ENCODE results near the gene TMCC1. TPM values are rescaled to one million over a fixed set of nuclear protein-coding genes. Genes with fewer than 3 reads are reported as not detected.
"Not testable (repeated sequence)": the region's sequence is repeated elsewhere in the genome, so short reads cannot be mapped to it uniquely, and the experiment has no call there.

TMCC1 gene
- total and polyA plus RNA-seq, 2 experiments from 2014 or later, result 12.3 to 26.9 TPM

- no peaks in the 10 kb centered on the region for H3K4me1 ChIP-seq (ENCODE audit: low read depth)
- no peak overlapping the region for H3K4me3 ChIP-seq
- no peak for DNase-seq (ENCODE audit: low read depth in 1 of 2, low spot score in 1 of 2)
These were observed 20.1 kb upstream of the TMCC1 start for GRCh38 chr3:129913618-129914017.

DNA sequence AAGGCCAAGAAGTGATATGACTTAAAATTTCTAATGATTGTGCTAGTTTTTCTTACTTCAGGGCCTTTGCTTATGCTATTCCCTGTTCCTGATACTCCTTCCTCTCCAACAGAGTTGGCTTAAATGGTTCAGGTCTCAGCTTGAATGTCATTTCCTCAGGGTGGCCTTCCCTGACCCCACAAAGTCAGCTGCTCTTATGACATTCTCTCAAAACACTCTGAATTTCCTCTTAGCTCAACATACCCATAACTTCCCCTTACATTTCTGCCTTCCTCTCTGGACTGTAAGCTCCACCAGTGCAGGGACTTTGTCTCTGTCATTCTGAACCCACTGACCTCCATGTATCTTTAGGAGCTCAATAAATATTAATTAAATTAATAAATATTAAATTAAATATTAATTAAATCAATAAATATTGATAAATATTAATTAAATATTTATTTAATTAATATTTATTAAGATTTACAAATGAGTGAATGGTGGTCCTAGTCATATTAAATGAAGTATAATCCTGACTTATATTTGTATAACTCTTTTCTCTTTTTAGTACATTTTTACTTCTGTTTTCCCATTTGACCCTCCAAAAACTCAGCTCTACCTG, 17.9 kb upstream of the TMCC1 start:
- Histone ChIP-seq H3K4me1 (ENCODE audit: low read depth) (no peaks in the 10 kb centered on the region), H3K9me3 (ENCODE audit: low read depth) (no peaks in the 10 kb centered on the region), H3K27ac (no peak overlapping the region), H3K4me3 (no peak overlapping the region), H3K27me3 (no peaks in the 10 kb centered on the region), H3K36me3 (no peaks in the 10 kb centered on the region)
- TF ChIP-seq, protein P1, sequence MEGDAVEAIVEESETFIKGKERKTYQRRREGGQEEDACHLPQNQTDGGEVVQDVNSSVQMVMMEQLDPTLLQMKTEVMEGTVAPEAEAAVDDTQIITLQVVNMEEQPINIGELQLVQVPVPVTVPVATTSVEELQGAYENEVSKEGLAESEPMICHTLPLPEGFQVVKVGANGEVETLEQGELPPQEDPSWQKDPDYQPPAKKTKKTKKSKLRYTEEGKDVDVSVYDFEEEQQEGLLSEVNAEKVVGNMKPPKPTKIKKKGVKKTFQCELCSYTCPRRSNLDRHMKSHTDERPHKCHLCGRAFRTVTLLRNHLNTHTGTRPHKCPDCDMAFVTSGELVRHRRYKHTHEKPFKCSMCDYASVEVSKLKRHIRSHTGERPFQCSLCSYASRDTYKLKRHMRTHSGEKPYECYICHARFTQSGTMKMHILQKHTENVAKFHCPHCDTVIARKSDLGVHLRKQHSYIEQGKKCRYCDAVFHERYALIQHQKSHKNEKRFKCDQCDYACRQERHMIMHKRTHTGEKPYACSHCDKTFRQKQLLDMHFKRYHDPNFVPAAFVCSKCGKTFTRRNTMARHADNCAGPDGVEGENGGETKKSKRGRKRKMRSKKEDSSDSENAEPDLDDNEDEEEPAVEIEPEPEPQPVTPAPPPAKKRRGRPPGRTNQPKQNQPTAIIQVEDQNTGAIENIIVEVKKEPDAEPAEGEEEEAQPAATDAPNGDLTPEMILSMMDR (IDR thresholded peaks at IDR 0.05; ENCODE audit: low read depth, low read length), result no peak
- DNase-seq (ENCODE audit: low read depth in 1 of 2, low spot score in 1 of 2), result no peak

More at GRCh38 chr3:129913618-129914017, 20.1 kb upstream of the TMCC1 start:
- H3K27me3 ChIP-seq, result no peaks in the 10 kb centered on the region
- TF ChIP-seq, protein P1 (IDR thresholded peaks at IDR 0.05; ENCODE audit: low read depth, low read length), result no peak
- no peaks in the 10 kb centered on the region for H3K36me3 ChIP-seq
- no peaks in the 10 kb centered on the region for H3K9me3 ChIP-seq (ENCODE audit: low read depth)
- no peak overlapping the region for H3K27ac ChIP-seq

GRCh38 chr3:129909235-129909634, 15.7 kb upstream of the TMCC1 start:
- not testable (repeated sequence) for H3K4me3 ChIP-seq; H3K27me3 ChIP-seq; H3K9me3 ChIP-seq (ENCODE audit: low read depth); DNase-seq (ENCODE audit: low read depth in 1 of 2, low spot score in 1 of 2); H3K36me3 ChIP-seq; H3K4me1 ChIP-seq (ENCODE audit: low read depth); H3K27ac ChIP-seq

DNA sequence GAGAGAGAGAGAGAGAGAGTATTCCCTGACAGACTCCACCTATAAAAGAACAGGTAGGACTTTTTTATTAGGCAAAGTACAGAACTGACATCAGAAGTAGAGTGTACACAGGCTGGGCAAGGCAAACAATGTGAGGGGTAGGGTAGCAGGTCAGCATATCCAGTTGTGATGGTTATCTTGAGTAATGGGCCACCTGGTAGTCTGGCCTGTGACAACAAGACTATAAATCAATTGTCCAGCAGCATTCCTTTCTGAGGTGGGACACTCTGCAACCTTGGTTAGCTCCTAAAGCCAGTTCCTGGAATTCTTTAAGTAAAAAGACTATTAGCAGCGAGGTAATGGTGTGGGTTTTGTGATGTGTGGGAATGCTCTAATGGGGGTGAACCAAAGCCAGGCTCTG, 14.9 kb upstream of the TMCC1 start:
- TF ChIP-seq, protein P1 (IDR thresholded peaks at IDR 0.05; ENCODE audit: low read depth, low read length), result no peak
- H3K36me3 ChIP-seq, result no peaks in the 10 kb centered on the region
- DNase-seq (ENCODE audit: low read depth in 1 of 2, low spot score in 1 of 2), result no peak
- no peak overlapping the region for H3K27ac ChIP-seq
- no peaks in the 10 kb centered on the region for H3K4me1 ChIP-seq (ENCODE audit: low read depth)
- no peak overlapping the region for H3K4me3 ChIP-seq
- H3K27me3 ChIP-seq, result no peaks in the 10 kb centered on the region
- no peaks in the 10 kb centered on the region for H3K9me3 ChIP-seq (ENCODE audit: low read depth)

DNA sequence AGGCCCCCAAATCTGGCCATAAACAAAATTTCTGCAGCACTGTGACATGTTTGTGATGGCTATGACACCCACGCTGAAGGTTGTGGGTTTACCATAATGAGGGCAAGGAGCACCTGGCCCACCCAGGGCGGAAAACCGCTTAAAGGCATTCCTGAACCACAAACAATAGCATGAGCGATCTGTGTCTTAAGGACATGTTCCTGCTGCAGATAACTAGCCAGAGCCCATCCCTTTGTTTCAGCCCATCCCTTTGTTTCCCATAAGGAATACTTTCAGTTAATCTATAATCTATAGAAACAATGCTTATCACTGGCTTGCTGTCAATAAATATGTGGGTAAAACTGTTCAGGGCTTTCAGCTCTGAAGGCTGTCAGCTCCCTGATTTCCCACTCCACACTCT, 7.8 kb upstream of the TMCC1 start:
- not testable (repeated sequence) for H3K27ac ChIP-seq; H3K9me3 ChIP-seq (ENCODE audit: low read depth); H3K4me1 ChIP-seq (ENCODE audit: low read depth); DNase-seq (ENCODE audit: low read depth in 1 of 2, low spot score in 1 of 2); H3K4me3 ChIP-seq; H3K36me3 ChIP-seq; H3K27me3 ChIP-seq

DNA sequence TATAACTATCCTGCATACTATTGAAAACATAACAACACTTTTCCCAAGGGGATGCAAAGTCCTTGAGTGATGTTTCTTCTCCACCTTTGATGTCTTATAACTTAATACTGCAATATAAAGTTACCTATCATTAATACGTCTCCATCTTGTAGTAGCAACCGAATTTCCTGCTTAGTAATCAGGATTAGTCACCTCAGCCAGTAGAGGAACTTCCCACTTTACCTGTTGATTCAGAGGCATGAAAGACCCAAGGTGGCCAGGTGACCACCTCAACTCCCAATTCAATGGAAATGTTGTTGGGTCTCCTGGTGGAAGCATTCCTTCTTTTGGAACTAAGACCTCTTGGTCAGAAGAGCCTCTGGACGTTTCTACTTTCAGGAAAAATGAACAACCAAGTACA, 3.5 kb upstream of the TMCC1 start:
- DNase-seq (ENCODE audit: low read depth in 1 of 2, low spot score in 1 of 2), result no peak
- TF ChIP-seq, protein P1 (IDR thresholded peaks at IDR 0.05; ENCODE audit: low read depth, low read length), result no peak
- Histone ChIP-seq H3K27me3 (no peaks in the 10 kb centered on the region), H3K36me3 (no peaks in the 10 kb centered on the region), H3K4me1 (ENCODE audit: low read depth) (peaks cover 2% of the 10 kb centered on the region), H3K9me3 (ENCODE audit: low read depth) (no peaks in the 10 kb centered on the region), H3K4me3 (no peak overlapping the region), H3K27ac (no peak overlapping the region)
